ENCODE measurements around the gene C1orf87. TPM values are rescaled to one million over a fixed set of nuclear protein-coding genes. Genes with fewer than 3 reads are reported as not detected.

C1orf87 gene, protein sequence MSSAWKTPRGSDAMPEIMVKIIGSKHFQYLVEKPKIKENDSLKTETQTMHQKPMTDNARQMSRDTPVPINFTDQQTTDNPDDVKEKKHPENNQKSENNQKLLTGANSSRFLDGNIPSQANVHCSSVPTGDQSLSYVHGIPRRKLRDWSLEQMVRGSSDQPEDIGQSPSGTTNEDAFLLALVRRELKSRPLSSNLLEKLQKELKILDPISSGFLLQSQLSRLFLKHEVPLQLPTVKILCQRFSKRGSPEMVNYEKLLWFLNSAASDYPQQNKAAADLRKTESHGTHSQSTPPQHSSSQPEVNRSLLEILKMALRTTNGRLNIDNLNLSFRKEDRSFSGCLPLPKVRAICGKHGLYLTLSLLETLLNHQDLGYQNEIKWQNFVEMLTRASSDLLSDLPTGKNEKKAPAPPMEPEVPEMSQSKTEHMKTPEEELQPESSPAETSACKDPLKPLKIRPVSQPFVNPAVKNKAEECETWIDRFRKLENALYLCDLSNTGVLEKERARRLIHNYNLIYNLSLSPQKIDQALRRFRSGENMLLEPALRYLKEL
- not detected in 2 replicates for polyA plus RNA-seq (2012; rRNA removed)
- polyA plus RNA-seq (2012; cell fraction: cytosol; rRNA removed) = not detected in 2 replicates
- polyA plus RNA-seq (2012; cell fraction: nucleus; rRNA removed) = not detected in 2 replicates

- H2AFZ ChIP-seq (ENCODE audit: low read depth) = no peak within 1 kb of the TSS
- H3K9me3 ChIP-seq = no peaks in the 10 kb centered on the region
- H3K79me2 ChIP-seq (ENCODE audit: insufficient read depth) = no peaks in the 10 kb centered on the region
- H3K27me3 ChIP-seq (ENCODE audit: insufficient read depth) = no peaks in the 10 kb centered on the region
- H3K27ac ChIP-seq (ENCODE audit: low read depth in 2 of 2, low read length in 1 of 2) = no peak within 1 kb of the TSS
- H3K4me1 ChIP-seq (ENCODE audit: control insufficient read depth in 1 of 2, insufficient read depth in 2 of 2, low read depth in 1 of 2, low read length in 1 of 2) = peaks cover 0 to 5% of the 10 kb centered on the region in 2 experiments; a peak in 2 of 4 replicates
- peaks cover 9% of the 10 kb centered on the region for H3F3A ChIP-seq (replicated peaks; ENCODE audit: insufficient read depth)
- TF ChIP-seq TEAD4 (IDR thresholded peaks at IDR 0.05; ENCODE audit: borderline replicate concordance, insufficient read depth) (no peak), CTCF (IDR thresholded peaks at IDR 0.05) (no peak), MXI1 (IDR thresholded peaks at IDR 0.05; ENCODE audit: low read depth, low read length) (no peak), TAF1 (IDR thresholded peaks at IDR 0.05; ENCODE audit: borderline replicate concordance, low read depth, low read length) (no peak)
- TF ChIP-seq, protein P1, sequence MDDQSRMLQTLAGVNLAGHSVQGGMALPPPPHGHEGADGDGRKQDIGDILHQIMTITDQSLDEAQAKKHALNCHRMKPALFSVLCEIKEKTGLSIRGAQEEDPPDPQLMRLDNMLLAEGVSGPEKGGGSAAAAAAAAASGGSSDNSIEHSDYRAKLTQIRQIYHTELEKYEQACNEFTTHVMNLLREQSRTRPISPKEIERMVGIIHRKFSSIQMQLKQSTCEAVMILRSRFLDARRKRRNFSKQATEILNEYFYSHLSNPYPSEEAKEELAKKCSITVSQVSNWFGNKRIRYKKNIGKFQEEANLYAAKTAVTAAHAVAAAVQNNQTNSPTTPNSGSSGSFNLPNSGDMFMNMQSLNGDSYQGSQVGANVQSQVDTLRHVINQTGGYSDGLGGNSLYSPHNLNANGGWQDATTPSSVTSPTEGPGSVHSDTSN (IDR thresholded peaks at IDR 0.05) = no peak
- ChIA-PET CTCF (no interaction called here), POLR2A (no interaction called here)
- H3K4me3 ChIP-seq (ENCODE audit: low read depth in 2 of 2, low read length in 1 of 2) = no peak within 1 kb of the TSS
- H3K36me3 ChIP-seq (replicated peaks in 1 of 2; ENCODE audit: control insufficient read depth in 1 of 2, insufficient read depth in 2 of 2, low read length in 1 of 2) = no peaks in the 10 kb centered on the region
- DNase-seq = no peak
- H3K4me2 ChIP-seq = no peak within 1 kb of the TSS
- no peaks in the 10 kb centered on the region for H3K9me2 ChIP-seq
- WGBS (ENCODE audit: low lambda C conversion rate) = 81% methylated on average over 24 of the region's 36 CpGs
- H3K9ac ChIP-seq = no peak within 1 kb of the TSS
- H4K20me1 ChIP-seq (ENCODE audit: insufficient read depth) = no peaks in the 10 kb centered on the region
These were observed at the start of gene C1orf87 for GRCh38 chr1:60073605-60074278. TSS of gene C1orf87 (minus strand) at chr1:60073770. CDS start at chr1:60072643, 1,127 bp downstream.

DNA sequence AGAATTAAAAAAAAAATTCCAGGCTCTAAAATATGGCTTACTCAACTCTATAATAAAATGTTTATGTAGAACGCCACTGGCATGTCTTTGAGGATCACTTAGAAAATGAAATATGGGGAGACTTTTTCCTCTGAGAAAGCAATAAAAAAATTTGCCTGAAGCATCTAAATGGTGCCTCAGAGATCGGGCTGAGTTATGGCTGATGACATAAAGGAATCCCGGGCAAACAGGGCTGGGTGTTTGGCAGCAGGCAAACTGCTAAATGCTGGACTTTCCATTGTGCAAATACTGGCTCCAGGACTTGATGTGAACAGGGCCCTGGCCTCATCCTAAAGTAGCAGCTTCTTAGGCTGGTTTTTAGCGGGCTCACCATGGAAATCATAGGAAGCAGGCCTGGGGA, 44.5 kb upstream of the C1orf87 start:
- Histone ChIP-seq H3K4me2 (no peak overlapping the region), H3K9ac (no peak overlapping the region), H3K4me3 (ENCODE audit: low read depth in 2 of 2, low read length in 1 of 2) (no peak overlapping the region), H2AFZ (ENCODE audit: low read depth) (no peak overlapping the region), H3K4me1 (ENCODE audit: control insufficient read depth in 1 of 2, insufficient read depth in 2 of 2, low read depth in 1 of 2, low read length in 1 of 2) (no peaks in the 10 kb centered on the region), H3F3A (replicated peaks; ENCODE audit: insufficient read depth) (no peaks in the 10 kb centered on the region), H3K27ac (ENCODE audit: low read depth in 2 of 2, low read length in 1 of 2) (no peak overlapping the region), H3K27me3 (ENCODE audit: insufficient read depth) (no peaks in the 10 kb centered on the region), H3K9me2 (no peaks in the 10 kb centered on the region), H3K36me3 (replicated peaks in 1 of 2; ENCODE audit: control insufficient read depth in 1 of 2, insufficient read depth in 2 of 2, low read length in 1 of 2) (no peaks in the 10 kb centered on the region), H3K9me3 (no peaks in the 10 kb centered on the region), H4K20me1 (ENCODE audit: insufficient read depth) (no peaks in the 10 kb centered on the region), H3K79me2 (ENCODE audit: insufficient read depth) (no peaks in the 10 kb centered on the region)
- WGBS (ENCODE audit: low lambda C conversion rate) = 70% methylated on average over 4 of the region's 4 CpGs
- TF ChIP-seq EP300 (IDR thresholded peaks at IDR 0.05; ENCODE audit: borderline replicate concordance in 1 of 2, low read depth in 1 of 2, low read length in 1 of 2) = no peak
- no peak for DNase-seq
- ChIA-PET CTCF (no interaction called here), POLR2A (no interaction called here)

Data from SK-N-SH (cell line).